ENCODE data around the gene SNTG2. TPM values are rescaled to one million over a fixed set of nuclear protein-coding genes. Genes with fewer than 3 reads are reported as not detected.

Gene SNTG2
- total RNA-seq, 1 experiment from 2014 or later = 20.5 TPM

- peaks cover 49% of the 10 kb centered on the region for H3K36me3 Mint-ChIP-seq
- H3K4me1 Mint-ChIP-seq = no peaks in the 10 kb centered on the region
- ChIA-PET CTCF (no interaction called here), POLR2A (no interaction called here)
- ATAC-seq (no peak), DNase-seq (ENCODE audit: low spot score) (no peak)
- H3K27me3 Mint-ChIP-seq (ENCODE audit: low read depth) = peaks cover 4% of the 10 kb centered on the region; the same call in 1 of the 2 replicates
- TF ChIP-seq SOX15 (CRISPR knock-in tag; IDR thresholded peaks at IDR 0.05) = no peak
- no peak for TF ChIP-seq GABPB1 (CRISPR knock-in tag; IDR thresholded peaks at IDR 0.05)
- TF ChIP-seq ATF3 (CRISPR knock-in tag; conservative IDR thresholded peaks at IDR 0.05) = no peak
- no peak for TF ChIP-seq USF1 (CRISPR knock-in tag; IDR thresholded peaks at IDR 0.05)
- no peak for TF ChIP-seq HMGXB4 (CRISPR knock-in tag; IDR thresholded peaks at IDR 0.05)
- no peak for TF ChIP-seq RORB (CRISPR knock-in tag; IDR thresholded peaks at IDR 0.05)
- TF ChIP-seq ZNF512 (CRISPR knock-in tag; IDR thresholded peaks at IDR 0.05; ENCODE audit: borderline replicate concordance) = no peak
- no peak for TF ChIP-seq MYBL2 (CRISPR knock-in tag; IDR thresholded peaks at IDR 0.05)
- TF ChIP-seq AFF4 (CRISPR knock-in tag; IDR thresholded peaks at IDR 0.05; ENCODE audit: borderline replicate concordance) = no peak
- no peak for TF ChIP-seq ATF1 (CRISPR knock-in tag; IDR thresholded peaks at IDR 0.05)
- no peak for TF ChIP-seq ZNF138 (CRISPR knock-in tag; conservative IDR thresholded peaks at IDR 0.05)
- TF ChIP-seq, protein P1, sequence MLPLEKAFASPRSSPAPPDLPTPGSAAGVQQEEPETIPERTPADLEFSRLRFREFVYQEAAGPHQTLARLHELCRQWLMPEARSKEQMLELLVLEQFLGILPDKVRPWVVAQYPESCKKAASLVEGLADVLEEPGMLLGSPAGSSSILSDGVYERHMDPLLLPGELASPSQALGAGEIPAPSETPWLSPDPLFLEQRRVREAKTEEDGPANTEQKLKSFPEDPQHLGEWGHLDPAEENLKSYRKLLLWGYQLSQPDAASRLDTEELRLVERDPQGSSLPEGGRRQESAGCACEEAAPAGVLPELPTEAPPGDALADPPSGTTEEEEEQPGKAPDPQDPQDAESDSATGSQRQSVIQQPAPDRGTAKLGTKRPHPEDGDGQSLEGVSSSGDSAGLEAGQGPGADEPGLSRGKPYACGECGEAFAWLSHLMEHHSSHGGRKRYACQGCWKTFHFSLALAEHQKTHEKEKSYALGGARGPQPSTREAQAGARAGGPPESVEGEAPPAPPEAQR (CRISPR knock-in tag; IDR thresholded peaks at IDR 0.05) = no peak
- no peak for TF ChIP-seq GTF2I (CRISPR knock-in tag; conservative IDR thresholded peaks at IDR 0.05)
- TF ChIP-seq TP53 (CRISPR knock-in tag; IDR thresholded peaks at IDR 0.05) = no peak
- TF ChIP-seq, protein P2, sequence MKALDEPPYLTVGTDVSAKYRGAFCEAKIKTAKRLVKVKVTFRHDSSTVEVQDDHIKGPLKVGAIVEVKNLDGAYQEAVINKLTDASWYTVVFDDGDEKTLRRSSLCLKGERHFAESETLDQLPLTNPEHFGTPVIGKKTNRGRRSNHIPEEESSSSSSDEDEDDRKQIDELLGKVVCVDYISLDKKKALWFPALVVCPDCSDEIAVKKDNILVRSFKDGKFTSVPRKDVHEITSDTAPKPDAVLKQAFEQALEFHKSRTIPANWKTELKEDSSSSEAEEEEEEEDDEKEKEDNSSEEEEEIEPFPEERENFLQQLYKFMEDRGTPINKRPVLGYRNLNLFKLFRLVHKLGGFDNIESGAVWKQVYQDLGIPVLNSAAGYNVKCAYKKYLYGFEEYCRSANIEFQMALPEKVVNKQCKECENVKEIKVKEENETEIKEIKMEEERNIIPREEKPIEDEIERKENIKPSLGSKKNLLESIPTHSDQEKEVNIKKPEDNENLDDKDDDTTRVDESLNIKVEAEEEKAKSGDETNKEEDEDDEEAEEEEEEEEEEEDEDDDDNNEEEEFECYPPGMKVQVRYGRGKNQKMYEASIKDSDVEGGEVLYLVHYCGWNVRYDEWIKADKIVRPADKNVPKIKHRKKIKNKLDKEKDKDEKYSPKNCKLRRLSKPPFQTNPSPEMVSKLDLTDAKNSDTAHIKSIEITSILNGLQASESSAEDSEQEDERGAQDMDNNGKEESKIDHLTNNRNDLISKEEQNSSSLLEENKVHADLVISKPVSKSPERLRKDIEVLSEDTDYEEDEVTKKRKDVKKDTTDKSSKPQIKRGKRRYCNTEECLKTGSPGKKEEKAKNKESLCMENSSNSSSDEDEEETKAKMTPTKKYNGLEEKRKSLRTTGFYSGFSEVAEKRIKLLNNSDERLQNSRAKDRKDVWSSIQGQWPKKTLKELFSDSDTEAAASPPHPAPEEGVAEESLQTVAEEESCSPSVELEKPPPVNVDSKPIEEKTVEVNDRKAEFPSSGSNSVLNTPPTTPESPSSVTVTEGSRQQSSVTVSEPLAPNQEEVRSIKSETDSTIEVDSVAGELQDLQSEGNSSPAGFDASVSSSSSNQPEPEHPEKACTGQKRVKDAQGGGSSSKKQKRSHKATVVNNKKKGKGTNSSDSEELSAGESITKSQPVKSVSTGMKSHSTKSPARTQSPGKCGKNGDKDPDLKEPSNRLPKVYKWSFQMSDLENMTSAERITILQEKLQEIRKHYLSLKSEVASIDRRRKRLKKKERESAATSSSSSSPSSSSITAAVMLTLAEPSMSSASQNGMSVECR (CRISPR knock-in tag; IDR thresholded peaks at IDR 0.05; ENCODE audit: borderline replicate concordance) = no peak
- no peak for TF ChIP-seq TEAD1 (CRISPR knock-in tag; IDR thresholded peaks at IDR 0.05)
- no peak overlapping the region for H3K27ac Mint-ChIP-seq
- H3K4me3 Mint-ChIP-seq = no peak overlapping the region
- peaks cover 30% of the 10 kb centered on the region for H3K9me3 Mint-ChIP-seq
Observed at GRCh38 chr2:1222056-1222455, 271.4 kb downstream of the SNTG2 start.
